GM19240 (cell line): ENCODE results near the gene ARID5B.

ENCODE experiments used
- DNase-seq: peaks from one replicate; pipeline ENCODE4 v3.0.0; 2011; ENCODE audit warnings: low spot score; ENCODE audit not compliant: insufficient read length

The ARID5B gene

DNA sequence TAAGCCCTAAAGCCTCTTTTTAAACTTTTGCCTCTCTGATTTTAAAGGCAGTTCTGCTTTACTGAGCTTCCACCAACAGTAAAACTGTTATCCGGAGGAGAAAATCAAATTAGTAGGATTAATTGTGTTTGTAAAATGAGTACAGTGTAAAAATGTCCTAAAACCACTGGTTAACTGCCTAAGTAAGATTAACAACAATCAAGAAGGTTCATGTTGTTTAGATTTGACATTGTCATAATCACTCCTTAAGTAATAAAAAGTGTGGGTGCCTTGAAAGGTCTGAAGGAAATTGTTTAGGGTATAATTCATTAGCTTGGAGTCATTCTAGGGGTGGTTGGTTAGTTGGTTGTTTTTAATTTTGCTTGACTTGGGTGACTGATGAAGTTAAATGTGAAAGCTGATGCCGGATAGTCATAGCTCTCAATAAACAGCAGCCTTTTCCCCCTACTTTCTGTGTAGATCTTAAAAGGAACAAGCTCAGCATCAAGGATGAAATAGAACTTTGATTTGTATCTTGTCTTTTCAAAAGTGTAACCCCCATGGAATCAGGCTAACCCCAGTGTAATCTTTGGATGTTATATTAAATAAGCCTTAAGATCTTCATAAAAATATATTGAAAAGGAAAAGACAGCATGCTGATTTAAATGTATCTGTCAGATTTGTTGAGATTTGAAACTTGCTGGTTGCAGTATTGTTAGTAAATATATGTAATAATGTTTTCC, 148.3 kb downstream of the ARID5B start:
- DNase-seq: no peak

DNA sequence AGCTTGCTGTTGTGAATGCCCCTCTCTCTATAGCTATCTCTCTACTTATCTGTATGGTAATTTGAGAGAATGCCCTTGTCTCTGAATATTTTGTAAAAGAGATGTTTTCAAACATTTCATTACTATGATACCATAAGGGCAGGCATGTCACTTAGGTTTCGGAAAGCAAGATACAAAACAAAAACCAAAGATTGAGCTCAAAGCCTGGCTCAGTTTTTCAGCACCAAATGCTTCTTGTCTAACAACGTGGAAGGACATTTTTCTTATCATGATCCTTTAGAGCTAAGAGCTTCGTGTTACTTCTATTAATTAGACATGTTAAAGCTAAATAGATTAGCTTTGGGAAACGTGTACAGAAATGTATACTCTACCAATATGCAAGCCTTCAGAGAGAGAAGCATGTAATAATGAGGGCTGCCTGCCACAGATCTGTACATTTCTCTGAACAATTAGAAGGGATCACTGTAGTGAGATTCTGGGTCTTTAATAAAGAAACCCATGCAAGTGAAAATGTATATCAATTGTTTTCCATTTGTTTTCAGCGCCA, 148.9 kb downstream of the ARID5B start:
- no peak for DNase-seq

- DNase-seq: no peak
These were observed 149.5 kb downstream of the ARID5B start for GRCh38 chr10:62050893-62051433.

DNA sequence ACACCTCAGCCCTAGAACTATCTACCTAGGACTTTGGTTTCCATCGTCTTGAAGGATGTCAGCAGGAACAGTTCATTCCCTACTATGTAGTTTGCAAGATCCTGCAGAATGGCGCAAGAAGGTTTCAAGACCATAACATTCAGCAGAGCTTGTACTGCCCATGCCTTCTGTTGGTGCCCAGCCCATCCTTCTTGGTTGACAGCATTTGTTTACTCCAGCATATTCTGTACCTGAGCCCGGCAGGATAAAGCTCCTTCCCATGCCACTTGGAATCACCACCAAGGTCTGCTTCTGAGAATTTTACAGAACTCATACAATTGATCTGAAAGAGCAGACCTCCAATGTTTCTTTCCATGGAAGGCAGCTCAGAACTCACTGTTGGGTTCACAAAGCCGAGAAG, 150.8 kb downstream of the ARID5B start:
- no peak for DNase-seq

DNA sequence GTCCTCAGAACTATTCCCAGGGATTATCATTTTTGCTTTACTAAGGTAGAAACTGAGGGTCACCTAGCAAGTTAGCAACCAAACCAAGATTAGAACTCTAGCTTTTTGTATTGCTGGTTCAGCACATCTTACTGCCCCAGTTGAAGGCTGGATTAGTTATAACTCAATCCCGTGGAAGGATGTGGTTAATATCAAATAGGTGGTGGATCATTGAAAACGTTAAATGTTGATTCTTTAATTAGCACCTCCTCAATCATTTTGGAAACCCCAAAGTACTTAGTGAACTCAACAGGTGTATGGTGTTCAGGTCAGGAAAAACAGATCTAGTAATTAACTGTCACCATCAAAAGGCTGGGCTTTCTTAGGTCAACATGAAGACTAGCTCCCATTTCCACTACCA, 152.4 kb downstream of the ARID5B start:
- no peak for DNase-seq

- DNase-seq: no peak
These were observed 152.9 kb downstream of the ARID5B start for GRCh38 chr10:62054408-62054807.

GRCh38 chr10:62054830-62055229, 153.3 kb downstream of the ARID5B start:
- no peak for DNase-seq

DNA sequence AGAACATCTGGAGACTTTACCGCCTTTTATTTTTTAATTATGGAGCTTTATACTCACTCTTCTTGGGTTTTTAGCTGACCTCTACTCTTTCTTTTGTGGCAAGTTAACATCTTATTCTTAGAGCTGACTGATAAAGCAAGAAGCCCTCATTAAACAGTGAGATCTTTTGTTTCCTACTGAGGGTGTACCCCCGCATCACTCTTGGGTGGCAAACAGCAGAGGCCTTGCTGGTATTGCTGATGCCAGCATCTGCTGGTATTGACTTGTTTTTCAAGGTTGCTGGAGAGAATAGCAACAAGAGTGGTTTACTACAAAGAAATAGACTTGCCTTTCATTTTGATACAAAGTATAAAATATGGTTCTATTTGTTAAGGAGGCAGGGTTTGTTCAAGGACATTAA, 154.7 kb downstream of the ARID5B start:
- no peak for DNase-seq

GRCh38 chr10:62056698-62057097, 155.2 kb downstream of the ARID5B start:
- DNase-seq: no peak

DNA sequence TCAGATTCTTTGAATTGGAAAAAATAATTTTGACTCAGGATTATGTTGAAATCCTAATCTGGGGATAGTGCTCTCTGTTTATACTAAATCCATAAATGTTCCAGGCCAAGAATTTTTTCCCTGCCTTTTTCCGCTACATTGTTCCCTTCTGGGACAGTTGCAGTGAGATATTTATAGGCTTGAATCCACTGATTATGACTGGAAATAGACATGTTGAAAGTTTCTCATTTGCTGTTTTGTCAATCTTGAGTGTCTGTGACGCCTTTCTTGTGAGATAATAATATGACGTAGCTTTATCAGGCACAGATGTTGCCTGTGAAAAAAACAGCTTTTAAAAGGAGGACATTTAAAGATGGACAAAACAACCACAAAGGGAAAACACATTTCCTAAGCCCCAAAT, 155.9 kb downstream of the ARID5B start:
- DNase-seq: no peak

- no peak for DNase-seq
These were observed 156.4 kb downstream of the ARID5B start for GRCh38 chr10:62057850-62058249.

GRCh38 chr10:62058476-62058875, 157.0 kb downstream of the ARID5B start:
- DNase-seq: no peak

DNA sequence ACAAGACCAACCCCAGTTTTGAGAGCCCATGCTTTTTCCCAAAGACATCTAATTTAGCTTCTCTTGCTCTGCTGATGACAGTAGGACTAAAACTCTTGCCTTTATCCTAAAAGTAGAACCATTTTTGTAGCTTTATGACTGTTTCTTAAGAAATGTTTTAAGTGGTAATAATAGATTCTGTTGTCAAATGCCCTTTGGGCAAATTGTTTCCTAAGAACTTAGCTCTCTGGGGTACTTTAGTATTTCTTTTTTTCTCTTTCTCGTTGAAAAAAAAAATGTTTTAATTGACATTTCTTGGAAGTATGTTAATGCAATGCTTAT, 157.4 kb downstream of the ARID5B start:
- no peak for DNase-seq

- no peak for DNase-seq
These were observed 157.9 kb downstream of the ARID5B start for GRCh38 chr10:62059217-62059920.

DNA sequence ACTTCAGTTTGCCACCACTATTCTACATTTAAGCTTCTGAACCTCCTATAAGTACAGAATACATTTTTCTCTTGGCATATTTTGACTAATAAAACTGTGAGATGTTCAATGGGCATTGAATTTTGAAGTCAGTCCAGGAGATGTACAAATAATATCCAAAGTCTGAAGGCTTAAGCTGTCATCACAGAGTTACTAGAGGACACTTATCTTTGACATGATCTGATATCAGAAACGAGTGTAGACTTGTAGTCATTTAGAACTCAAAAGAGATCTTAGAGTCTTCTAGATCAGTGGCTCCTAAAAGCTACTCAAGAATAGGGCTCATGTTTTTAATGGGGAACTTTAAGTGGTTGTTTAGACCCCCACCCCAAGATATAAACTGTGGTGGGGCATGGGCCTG, 160.5 kb downstream of the ARID5B start:
- DNase-seq: no peak

GRCh38 chr10:62062752-62063512, 161.4 kb downstream of the ARID5B start:
- DNase-seq: no peak

DNA sequence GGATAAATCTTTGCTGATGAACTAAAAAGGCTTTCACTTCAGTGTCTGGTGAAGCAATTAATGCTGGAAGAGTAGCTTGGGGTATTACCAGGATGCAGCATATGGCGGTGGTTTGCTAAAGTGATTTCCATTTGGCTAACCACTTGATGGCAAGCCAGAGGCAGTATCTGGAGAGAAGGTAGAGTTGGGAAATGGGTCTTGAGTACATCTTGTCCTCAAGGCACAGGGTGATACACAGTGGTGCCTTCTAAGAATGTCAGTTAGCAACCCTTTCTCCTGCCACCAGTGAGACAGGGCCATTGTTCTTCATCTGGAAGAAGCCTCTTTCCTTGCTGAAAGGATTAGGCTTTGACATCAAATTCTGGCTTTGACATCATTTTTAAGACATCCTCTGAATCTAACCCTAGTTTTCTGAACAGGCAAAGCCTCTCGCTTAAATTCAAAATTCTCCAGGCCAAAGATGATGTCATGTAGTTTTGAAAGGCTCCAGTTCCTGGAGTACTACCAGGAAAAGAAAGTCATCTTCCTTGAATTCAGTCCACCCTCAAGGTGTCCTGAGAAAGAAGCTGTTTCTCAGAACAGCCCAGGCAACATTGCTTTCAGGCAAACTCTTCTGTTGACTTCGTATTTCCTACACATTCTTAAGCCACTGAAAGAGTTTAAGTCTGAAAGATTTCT, 162.4 kb downstream of the ARID5B start:
- no peak for DNase-seq

DNA sequence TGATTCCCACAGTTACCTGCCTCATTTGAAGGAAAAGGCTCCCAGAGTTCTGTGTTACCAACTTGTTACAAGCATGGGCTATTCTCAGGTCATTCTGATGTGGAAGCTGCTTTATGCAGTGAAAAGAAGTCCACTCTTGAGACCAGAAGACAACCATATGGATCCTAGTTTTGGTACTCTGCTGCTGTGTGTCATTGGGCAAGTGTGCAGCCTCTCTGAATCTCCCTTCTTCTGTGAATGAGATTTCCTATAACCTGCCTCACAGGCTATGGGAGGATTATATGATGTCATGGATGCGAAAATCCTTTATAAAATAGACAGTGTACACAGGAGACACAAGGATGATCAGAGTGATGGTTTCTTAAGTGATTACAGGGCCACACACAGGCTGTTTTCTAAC, 166.1 kb downstream of the ARID5B start:
- no peak for DNase-seq

- DNase-seq: no peak
These were observed 167.0 kb downstream of the ARID5B start for GRCh38 chr10:62068464-62068863.

DNA sequence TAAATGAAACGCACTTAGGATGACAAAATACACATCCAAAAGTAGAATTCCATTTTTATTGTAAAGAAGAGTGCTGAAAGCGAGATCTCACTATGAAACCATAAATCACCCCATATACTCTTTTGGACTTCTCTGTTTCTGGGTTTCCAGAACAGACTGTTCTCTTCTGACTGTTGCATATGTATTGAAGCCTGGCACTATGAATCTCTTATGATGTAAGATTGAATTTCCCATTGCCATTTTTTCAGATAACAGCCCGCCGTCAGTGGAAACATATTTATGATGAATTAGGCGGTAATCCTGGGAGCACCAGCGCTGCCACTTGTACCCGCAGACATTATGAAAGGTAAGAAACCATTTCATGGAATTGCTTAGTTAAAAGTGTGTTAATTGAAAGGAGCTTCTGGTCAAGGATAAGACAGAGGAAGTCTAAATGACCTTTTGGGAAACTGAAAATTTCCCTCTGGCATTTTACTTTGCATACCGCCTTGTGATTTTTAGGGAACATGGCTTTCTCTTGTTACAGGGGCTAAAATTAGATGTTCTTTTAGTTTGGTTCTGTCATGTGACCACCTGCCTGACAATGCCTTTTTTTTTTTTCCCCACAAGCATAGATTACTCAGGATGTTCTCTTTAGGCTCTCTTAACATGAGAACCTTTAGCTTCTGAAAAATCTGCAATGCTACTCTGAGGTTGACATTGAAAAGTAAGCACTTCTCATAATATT, 168.1 kb downstream of the ARID5B start:
- DNase-seq: no peak

GRCh38 chr10:62071846-62072281, 170.4 kb downstream of the ARID5B start:
- no peak for DNase-seq
